NCI-H2227 (cell line): ENCODE measurements around the gene CASKIN2.
"Not testable (repeated sequence)": the region's sequence is repeated elsewhere in the genome, so short reads cannot be mapped to it uniquely, and the experiment has no call there.

ENCODE experiments used
- DNase-seq: peaks from one replicate; lab custom pipeline; 2025; ENCODE audit not compliant: unreplicated experiment; lab: John Stamatoyannopoulos, UW

Gene CASKIN2

DNA sequence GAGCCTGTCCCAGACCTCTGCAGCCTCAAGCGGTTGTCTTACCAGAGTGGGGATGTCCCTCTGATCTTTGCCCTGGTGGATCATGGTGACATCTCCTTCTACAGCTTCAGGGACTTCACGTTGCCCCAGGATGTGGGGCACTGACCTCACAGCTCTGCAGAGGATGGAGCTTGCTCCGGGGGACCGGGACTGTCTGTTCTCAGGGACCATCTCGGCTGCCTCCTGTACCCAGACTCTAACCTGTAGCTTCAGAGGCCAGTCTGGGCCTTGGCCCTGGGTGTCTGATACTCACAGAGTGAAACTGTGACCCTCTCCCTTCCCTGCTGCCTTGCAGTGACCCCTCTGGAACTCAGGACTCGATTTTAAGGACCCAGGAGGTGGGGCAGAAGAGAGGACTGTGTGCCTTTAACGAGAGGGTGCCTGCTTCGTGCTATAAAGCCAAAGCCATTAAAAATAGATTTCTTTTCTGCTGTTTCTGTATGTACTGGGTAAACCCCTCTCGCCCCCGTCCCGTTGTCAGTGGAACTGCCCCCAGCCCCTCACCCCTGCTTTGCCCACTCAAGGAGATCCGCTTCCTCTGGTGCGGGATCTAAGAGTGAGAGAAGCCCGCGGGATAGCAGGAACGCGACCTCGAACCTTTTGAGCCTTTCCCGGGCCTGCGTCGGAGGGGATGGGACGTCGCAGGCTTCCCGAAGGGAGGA is 9.1 kb upstream of the CASKIN2 start:
- no peak for DNase-seq

- no peak for DNase-seq
These were observed 8.3 kb upstream of the CASKIN2 start for GRCh38 chr17:75523647-75524046.

DNA sequence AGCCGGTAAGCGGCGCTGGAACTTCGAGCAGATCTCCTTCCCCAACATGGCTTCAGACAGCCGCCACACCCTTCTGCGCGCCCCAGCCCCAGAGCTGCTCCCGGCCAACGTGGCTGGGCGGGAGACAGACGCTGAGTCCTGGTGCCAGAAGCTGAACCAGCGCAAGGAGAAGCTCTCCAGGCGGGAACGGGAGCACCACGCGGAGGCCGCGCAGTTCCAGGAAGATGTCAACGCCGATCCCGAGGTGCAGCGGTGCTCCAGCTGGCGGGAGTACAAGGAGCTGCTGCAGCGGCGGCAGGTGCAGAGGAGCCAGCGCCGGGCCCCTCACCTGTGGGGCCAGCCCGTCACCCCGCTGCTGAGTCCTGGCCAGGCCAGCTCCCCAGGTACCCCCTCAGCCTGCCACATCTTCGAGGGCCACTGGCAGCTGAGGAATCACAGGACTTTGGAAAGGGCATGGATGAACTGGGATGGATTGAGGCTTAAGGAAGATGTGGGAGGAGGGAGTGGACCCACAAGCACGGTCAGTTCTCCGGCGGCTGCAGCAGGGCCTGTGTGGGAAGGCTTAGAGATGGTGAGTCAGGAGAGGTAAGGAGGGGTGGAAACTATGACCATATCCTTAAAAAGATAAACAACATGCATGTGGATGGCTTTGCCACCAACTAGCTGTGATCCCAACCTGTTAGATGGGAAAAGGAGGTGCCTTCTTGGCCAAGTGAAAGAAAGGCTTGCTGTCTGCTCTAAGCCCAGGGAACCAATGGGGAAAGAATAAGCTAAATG is 6.8 kb upstream of the CASKIN2 start:
- DNase-seq, result no peak

- no peak for DNase-seq
These were observed 6.0 kb upstream of the CASKIN2 start for GRCh38 chr17:75521290-75521689.

GRCh38 chr17:75520413-75520812 is 5.1 kb upstream of the CASKIN2 start:
- not testable (repeated sequence) for DNase-seq

DNA sequence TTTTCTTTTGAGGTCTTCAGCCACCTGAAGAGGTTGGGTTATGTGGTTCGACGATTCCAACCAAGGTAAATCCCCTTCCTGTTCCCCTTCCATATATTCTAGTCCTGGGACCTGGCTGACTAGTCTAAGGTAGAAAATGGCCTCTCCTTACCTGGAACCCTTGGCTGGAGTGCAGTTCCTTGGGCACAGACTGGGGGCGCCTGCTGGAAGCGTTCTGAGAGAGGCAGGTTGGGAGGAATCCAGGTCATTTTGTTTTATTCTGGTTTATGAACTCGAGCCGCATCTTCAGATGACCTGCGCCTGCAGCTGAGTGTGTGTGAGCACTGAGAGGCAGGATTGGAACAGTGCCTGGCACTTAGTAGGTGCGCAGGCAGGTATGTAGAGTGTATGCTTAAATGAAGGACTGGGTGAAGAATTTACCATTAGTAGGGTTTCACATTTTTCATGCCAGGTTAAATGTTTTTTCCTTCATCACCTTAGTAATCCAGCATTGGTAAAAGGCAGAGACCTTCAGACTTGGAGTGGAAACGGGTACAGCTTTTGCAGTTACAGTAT is 3.7 kb upstream of the CASKIN2 start:
- DNase-seq, result no peak

DNA sequence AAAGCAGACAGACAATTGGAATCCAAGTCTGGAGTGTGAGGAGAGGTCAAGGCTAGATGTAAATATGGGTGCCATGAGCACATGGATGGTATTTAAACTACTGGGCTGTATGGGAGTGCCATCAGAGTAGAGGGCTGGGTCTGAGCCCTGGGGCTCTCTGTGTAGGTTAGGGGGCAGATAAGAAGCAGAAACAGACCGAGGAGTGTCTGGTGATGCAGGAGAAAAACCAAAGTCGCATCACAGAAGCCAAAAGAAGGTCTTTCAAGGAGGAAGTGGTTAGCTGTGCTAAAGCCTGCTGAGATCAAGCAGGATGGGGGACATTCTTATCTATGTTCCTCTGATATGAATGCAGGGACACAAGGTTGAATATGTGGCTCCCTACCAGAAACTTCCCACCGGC is 2.9 kb upstream of the CASKIN2 start:
- DNase-seq, result no peak

DNA sequence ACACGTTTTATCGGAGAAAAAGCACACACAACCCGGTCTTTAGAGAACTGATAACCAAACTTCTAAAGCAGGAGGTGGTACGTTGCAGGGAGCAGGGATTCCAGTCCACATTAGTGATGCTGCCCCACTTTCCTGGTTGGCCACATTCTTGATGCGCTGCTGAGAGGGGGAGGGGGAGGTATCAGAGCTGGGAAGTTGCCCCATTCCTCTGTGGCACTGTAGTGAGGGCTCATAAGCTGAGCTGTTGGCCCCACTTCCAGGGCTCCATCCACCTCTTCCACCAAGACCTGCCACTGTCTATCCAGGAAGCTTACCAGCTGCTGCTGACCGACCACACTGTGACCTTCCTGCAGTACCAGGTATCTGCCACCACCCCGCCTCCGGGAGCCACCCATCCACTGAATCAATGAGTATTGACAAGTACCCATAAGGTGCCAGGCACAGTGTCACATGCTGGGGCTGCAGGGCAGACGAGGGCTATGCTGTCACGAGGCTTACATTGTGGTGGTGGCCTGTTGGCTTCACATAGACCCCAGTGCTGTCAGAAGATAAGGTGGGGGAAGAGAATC is 2.0 kb upstream of the CASKIN2 start:
- no peak for DNase-seq

DNA sequence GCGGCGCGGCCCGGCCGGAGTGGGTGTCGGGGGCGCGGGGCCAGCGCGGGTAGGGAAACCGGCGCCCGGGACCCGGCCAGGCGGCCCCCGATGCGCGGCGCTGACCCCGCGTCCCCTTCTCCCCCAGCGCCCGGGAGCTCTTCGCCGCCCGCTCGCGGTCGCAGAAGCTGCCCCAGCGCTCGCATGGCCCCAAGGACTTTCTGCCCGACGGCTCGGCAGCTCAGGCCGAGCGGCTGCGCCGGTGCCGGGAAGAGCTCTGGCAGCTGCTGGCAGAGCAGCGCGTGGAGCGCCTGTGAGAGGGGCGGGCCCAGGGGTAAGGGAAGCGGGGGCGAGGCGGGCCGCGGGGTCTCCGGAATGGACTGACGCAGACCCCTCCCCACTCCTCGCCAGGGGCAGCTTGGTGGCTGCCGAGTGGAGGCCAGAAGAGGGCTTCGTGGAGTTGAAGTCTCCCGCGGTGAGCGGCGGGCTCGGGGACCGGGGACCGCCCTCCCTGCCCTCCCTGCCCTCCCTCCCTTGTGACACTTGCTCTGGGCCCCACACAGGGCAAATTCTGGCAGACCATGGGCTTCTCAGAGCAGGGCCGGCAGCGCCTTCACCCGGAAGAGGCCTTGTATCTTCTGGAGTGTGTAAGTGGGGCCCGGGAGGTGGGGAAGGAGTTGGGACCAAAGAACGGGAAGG is 1.4 kb upstream of the CASKIN2 start:
- peak; percentile 68 for DNase-seq

DNA sequence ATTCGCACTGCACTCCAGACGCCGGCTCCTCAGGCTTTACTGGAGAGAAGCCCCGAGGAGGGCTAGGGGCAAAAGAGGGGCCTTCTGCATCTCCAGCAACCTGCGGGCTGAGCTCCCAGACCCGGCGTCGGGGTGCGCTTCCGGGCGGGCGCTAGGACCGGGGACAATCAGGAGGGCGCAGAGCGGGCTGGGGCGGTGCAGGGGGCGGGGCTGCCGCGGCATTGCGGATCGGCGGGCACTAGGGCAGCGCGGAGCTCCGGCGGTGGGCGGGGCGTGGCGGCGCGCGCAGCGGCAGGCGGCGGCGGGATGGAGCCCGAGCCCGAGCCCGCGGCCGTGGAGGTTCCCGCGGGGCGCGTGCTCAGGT is 900 bp upstream of the CASKIN2 start, which contains the start of gene TSEN54:
Gene TSEN54 (plus strand): TSS at position 274 of the 364 bp plus-strand sequence. CDS start 33 bp downstream, at position 307.
- peak; percentile 93 for DNase-seq

GRCh38 chr17:75514919-75515495 is 330 bp downstream of the CASKIN2 start:
- DNase-seq, result peak; percentile 54

DNA sequence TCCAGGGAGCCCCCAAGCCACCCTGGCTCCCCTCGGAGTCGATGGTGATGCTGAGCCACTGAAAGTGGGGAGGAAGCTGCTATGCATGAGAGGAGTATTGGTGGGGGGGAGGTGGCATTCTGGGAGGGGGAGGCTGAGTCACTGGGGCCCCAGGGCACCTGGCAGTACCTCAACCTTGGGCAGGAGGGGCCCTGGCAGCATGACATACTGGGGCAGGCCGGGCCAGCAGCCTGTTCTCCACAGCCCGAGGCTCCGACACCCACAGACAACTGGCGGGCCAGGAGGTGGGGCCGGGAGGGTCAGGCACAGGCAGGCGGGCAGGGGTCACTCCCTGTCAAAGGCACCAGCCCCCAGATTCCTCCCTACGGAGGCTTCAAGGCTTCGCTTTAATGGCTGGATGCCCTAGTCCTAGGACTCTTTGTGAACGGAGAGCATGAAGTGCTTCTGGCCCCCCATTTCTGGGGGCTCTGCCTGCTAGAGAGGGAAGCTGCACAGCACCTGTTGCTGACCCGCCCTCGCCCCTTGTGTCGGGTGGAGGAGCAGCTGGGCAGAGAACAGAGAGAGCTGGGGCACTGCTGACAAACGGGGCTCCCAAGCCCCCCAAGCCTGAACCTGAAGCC is 928 bp downstream of the CASKIN2 start:
- no peak for DNase-seq

- no peak for DNase-seq
These were observed 1.7 kb downstream of the CASKIN2 start for GRCh38 chr17:75513641-75514000.

DNA sequence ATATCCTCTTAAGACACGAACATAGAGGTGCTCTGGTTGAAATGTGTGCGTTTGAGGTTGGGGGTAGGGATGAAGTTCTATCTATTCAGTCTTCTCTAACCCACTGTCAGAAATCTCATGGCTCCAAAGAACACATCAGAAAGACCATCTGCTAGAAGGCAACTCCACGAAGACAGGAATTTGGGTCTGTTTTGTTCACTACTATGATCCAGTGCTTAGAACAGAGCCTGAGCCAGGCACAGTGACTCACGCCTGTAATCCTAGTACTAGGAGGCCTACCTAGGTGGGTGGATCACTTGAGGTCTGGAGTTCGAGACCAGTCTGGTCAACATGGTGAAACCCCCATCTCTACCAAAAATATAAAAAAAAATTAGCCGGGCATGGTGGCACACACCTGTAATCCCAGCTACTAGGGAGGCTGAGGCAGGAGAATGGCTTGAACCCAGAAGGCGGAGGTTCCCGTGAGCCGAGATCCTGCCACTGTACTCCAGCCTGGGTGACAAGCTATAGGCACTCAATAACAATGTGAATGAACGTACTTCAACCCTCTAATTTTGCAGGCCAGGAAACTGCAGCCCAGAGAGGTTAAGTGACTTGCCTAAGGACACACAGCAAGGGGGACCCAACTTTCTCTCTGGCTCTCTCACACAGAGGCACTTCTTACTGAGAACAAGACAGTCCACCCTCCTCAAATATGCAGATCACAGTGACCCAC is 2.3 kb downstream of the CASKIN2 start:
- no peak for DNase-seq

DNA sequence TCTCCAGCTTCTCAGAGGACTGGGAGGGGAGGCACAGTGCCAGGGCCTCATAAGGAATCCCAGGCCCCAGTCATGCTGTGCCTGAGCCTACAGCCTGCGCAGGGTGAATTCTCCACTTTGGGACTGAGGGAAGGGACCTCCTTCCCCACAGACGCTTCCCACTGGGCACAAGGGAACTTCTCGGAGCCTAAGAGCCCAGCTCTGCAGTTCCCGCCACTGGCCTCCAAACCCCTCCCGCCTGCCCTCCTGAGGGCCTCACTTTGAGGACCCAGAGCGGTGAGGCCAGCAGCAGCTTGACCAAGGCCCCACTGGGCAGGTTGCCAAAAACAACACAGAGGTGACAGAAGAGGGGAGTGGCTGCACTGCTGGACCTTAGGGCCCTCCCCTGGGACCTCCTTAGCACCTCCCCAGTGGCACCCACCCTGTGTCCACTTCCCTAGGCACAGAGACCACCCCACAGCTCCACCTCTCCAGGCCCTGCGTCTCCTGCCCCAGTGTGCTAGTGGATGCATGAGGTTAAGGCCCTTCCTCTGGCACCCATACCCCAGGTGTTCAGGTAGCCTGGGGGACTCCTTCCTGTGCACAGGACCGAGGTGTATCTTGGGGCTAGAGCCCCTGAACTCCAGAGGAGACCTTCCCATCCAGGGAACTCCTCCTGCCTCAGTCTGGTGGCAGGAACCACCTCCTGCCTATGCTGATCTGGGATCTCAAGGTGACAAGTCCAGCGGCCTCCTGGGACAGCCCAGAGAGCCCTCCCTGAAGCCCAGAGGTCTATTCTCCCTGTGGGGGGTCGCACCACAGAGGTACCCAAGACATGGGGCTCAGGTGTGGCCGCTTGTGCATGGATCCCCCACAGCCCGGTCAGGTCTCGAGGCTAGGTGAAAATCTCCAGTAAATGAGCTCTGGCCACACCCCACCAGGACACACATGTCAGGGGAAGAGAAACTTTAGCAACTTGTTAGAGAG is 3.4 kb downstream of the CASKIN2 start:
- DNase-seq, result no peak

- no peak for DNase-seq
These were observed 4.1 kb downstream of the CASKIN2 start for GRCh38 chr17:75511270-75511609.

DNA sequence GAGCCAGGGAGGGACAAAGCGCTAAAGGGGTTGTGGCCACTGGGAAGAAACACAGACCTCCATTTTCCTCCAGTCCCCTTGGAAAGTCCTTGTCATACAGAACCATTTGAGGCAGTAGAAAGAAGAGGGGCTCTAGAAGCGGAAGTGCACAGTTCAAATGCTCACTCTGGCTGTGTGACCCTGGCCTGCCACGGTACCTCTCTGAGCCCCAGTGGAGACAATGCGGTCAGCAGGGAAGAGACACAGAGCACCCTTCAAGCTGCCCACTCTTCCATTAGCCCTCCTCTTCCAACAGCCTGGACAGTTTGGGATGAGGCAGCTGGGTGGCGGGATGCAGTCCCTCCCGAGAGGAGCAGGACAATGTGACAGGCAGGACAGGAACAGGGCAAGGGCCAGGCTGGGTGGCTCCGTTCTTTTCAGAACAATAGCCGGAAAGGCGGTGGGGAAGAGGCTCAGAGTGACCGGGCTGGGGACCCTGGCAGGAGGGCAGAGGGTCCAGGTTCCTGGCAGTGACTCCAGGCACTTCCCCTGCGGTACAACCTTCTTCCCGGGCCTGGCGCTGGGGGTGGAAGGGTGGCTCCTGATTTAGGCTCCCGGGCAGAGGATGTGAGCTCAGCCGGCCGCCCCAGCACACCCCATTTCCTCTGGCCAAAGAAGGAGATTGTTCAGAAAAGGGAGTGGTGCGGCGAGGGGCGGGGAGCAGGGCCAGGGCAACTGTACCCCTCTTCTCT is 5.6 kb downstream of the CASKIN2 start:
- no peak for DNase-seq

GRCh38 chr17:75508931-75509361 is 6.4 kb downstream of the CASKIN2 start:
- DNase-seq, result no peak
